Choroid plexus epithelial cell (primary cell): ENCODE data around the gene ZNF135.

Experiments
- DNase-seq: peaks from one replicate; pipeline ENCODE4 v3.0.0-alpha.2; 2010; ENCODE audit warnings: low read depth
- H3K4me3 ChIP-seq: 2 replicates; pipeline ENCODE4 v1.5.1; 2011; ENCODE audit warnings: low read depth, mild to moderate bottlenecking, control low read depth, low read length, moderate library complexity
- CTCF ChIP-seq: conservative IDR thresholded peaks from 2 replicates; pipeline ENCODE4 v1.5.1; 2011; ENCODE audit warnings: low read depth, mild to moderate bottlenecking, control low read depth, inconsistent platforms, low read length, moderate library complexity

The ZNF135 gene

GRCh38 chr19:58045411-58046050, 13.6 kb upstream of the ZNF135 start:
- DNase-seq, result no peak
- H3K4me3 ChIP-seq, result no peak overlapping the region
- no peak for TF ChIP-seq CTCF

- no peak for DNase-seq
- H3K4me3 ChIP-seq, result no peak overlapping the region
- no peak for TF ChIP-seq CTCF
Observed at GRCh38 chr19:58046856-58047255, 12.2 kb upstream of the ZNF135 start.

- TF ChIP-seq CTCF, result no peak
- H3K4me3 ChIP-seq, result no peak overlapping the region
- DNase-seq, result no peak
Observed at GRCh38 chr19:58047672-58048071, 11.4 kb upstream of the ZNF135 start.

GRCh38 chr19:58052256-58052655, 6.8 kb upstream of the ZNF135 start:
- no peak overlapping the region for H3K4me3 ChIP-seq
- no peak for DNase-seq
- no peak for TF ChIP-seq CTCF

- TF ChIP-seq CTCF, result no peak
- no peak for DNase-seq
- no peak overlapping the region for H3K4me3 ChIP-seq
Observed at GRCh38 chr19:58053480-58054156, 5.5 kb upstream of the ZNF135 start.

- DNase-seq, result peak; percentile 23
- TF ChIP-seq CTCF, result peak; percentile 36
- H3K4me3 ChIP-seq, result peak overlapping the region; percentile 46
Observed at GRCh38 chr19:58054901-58055874, 3.9 kb upstream of the ZNF135 start.
